Measurements from ENCODE around the gene DENND2D. TPM values are rescaled to one million over a fixed set of nuclear protein-coding genes. Genes with fewer than 3 reads are reported as not detected.

DENND2D gene
- total and polyA plus RNA-seq, 2 donors (not counting 3 experiments of a cell fraction or from before 2014, with no cell fraction given): 0.41 to 1.00 TPM

DNA sequence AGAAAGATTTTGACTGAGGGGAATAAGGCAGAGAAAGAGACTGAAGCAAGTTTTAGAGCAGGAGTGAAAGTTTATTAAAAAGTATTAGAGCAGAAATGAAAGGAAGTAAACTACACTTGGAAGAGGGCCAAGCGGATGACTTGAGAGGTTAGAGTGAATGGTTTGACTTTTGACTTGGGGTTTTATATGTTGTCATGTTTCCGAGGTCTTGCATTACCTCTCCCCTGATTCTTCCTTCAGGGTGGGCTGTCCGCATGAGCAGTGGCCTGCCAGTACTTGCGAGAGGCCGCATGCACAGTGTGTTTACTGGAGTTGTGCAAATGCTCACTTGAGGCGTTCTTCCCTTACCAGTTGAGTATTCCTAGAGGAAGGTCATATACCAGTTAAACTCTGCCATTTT, 13.0 kb upstream of the DENND2D start:
- Histone ChIP-seq H3K4me2 (ENCODE audit: insufficient read depth, low read length) (no peak overlapping the region), H3K36me3 (ENCODE audit: control insufficient read depth in 2 of 2, extremely low read depth in 1 of 2, insufficient read depth in 2 of 2, low read length in 2 of 2) (no peaks in the 10 kb centered on the region), H3K27me3 (ENCODE audit: control insufficient read depth in 2 of 2, insufficient read depth in 2 of 2, low read length in 2 of 2) (peaks cover 5 to 9% of the 10 kb centered on the region in 2 experiments), H3K4me3 (replicated peaks in 1 of 3; ENCODE audit: insufficient read depth in 1 of 3, low read depth in 1 of 3, low read length in 3 of 3) (no peak overlapping the region), H3K79me2 (ENCODE audit: control insufficient read depth, insufficient read depth, low read length) (no peaks in the 10 kb centered on the region), H3K4me1 (ENCODE audit: control insufficient read depth, extremely low read depth, insufficient read depth, low read length) (no peaks in the 10 kb centered on the region), H4K20me1 (replicated peaks; ENCODE audit: control insufficient read depth, extremely low read depth, insufficient read depth, low read length) (no peaks in the 10 kb centered on the region), H2AFZ (ENCODE audit: low read depth, low read length) (no peak overlapping the region), H3K9me1 (replicated peaks; ENCODE audit: control insufficient read depth, extremely low read depth, insufficient read depth, low read length) (no peaks in the 10 kb centered on the region), H3K27ac (ENCODE audit: insufficient read depth, low read depth, low read length) (no peak overlapping the region), H3K9me3 (replicated peaks; ENCODE audit: control insufficient read depth, insufficient read depth, low read length) (no peaks in the 10 kb centered on the region), H3K9ac (replicated peaks; ENCODE audit: extremely low read depth, insufficient read depth, low read length) (no peak overlapping the region)
- intact Hi-C loops (cut with micrococcal nuclease): no loop called here
- ChIA-PET POLR2A (no interaction called here), CTCF (interaction anchor here (1.9 kb wide), 1 partner anchor 10 kb away, joined by 7 read pairs; no protein-coding TSS in a partner anchor)
- no peak for FAIRE-seq
- dilution Hi-C loops (cut with MboI; ENCODE audit: extremely low pct_ligation_motif_present, low sequenced_read_pairs): no loop called here
- TF ChIP-seq JUN (IDR thresholded peaks at IDR 0.05; ENCODE audit: borderline replicate concordance, insufficient read depth, insufficient read length, low read depth) (no peak), EZH2 (IDR thresholded peaks at IDR 0.05; ENCODE audit: borderline replicate concordance, low read depth, low read length, severe bottlenecking) (no peak), POLR2AphosphoS5 (IDR thresholded peaks at IDR 0.05; ENCODE audit: insufficient read depth, low read depth, low read length) (no peak), MYC (IDR thresholded peaks at IDR 0.05; ENCODE audit: low read depth, low read length) (no peak), FOS (IDR thresholded peaks at IDR 0.05; ENCODE audit: borderline replicate concordance, insufficient read depth, low read length) (no peak), GATA2 (IDR thresholded peaks at IDR 0.05; ENCODE audit: insufficient read depth, insufficient read length, low read depth, low read length) (no peak), POLR2A (IDR thresholded peaks at IDR 0.05; ENCODE audit: low read depth, low read length) (no peak)
- TF ChIP-seq, protein P1, sequence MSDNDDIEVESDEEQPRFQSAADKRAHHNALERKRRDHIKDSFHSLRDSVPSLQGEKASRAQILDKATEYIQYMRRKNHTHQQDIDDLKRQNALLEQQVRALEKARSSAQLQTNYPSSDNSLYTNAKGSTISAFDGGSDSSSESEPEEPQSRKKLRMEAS (IDR thresholded peaks at IDR 0.05; ENCODE audit: insufficient read depth, insufficient read length): no peak
- TF ChIP-seq, protein P2, sequence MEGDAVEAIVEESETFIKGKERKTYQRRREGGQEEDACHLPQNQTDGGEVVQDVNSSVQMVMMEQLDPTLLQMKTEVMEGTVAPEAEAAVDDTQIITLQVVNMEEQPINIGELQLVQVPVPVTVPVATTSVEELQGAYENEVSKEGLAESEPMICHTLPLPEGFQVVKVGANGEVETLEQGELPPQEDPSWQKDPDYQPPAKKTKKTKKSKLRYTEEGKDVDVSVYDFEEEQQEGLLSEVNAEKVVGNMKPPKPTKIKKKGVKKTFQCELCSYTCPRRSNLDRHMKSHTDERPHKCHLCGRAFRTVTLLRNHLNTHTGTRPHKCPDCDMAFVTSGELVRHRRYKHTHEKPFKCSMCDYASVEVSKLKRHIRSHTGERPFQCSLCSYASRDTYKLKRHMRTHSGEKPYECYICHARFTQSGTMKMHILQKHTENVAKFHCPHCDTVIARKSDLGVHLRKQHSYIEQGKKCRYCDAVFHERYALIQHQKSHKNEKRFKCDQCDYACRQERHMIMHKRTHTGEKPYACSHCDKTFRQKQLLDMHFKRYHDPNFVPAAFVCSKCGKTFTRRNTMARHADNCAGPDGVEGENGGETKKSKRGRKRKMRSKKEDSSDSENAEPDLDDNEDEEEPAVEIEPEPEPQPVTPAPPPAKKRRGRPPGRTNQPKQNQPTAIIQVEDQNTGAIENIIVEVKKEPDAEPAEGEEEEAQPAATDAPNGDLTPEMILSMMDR (IDR thresholded peaks at IDR 0.05; ENCODE audit: extremely low read depth in 1 of 2, insufficient read depth in 1 of 2, low read depth in 1 of 2, low read length in 2 of 2): no peak
- no peak for DNase-seq (ENCODE audit: low read depth, low spot score)
- no TSS peak for BruUV-seq (replicated peaks)

Measured in endothelial cell of umbilical vein (primary cell).